Gastroesophageal sphincter (tissue), 3 donors: ENCODE results near the gene NR4A2.

Experiments
- CTCF ChIP-seq, 4 experiments: fragments of 200-600 bp in 2 of 4; fragments of 450-650 bp in 2 of 4; sonication (generic) in 1 of 4; IDR thresholded peaks; one replicate each; pipeline ENCODE4 v1.5.1; 2017 to 2019; ENCODE audit warnings: antibody characterized with exemption in 4 of 4, mild to moderate bottlenecking in 2 of 4, moderate library complexity in 2 of 4
- EP300 ChIP-seq: sonication (generic); formaldehyde crosslinking; IDR thresholded peaks from one replicate; pipeline ENCODE4 v1.6.1; 2017; ENCODE audit warnings: antibody characterized with exemption, mild to moderate bottlenecking
- POLR2A ChIP-seq, 2 donors: fragments of 450-650 bp; IDR thresholded peaks; one replicate each; pipeline ENCODE4 v1.6.1; 2017; ENCODE audit warnings: antibody characterized with exemption in 2 of 2, mild to moderate bottlenecking in 2 of 2, moderate library complexity in 1 of 2
- POLR2AphosphoS5 ChIP-seq: sonication (generic); formaldehyde crosslinking; IDR thresholded peaks from one replicate; pipeline ENCODE4 v1.6.1; 2017; ENCODE audit warnings: antibody characterized with exemption

GRCh38 chr2:156327835-156328695 lies 4.5 kb downstream of the NR4A2 start:
- no peak for TF ChIP-seq CTCF (IDR thresholded peaks at IDR 0.05)
- no peak for TF ChIP-seq POLR2A (IDR thresholded peaks at IDR 0.05)
- no peak for TF ChIP-seq POLR2AphosphoS5
- TF ChIP-seq EP300: no peak
